ENCODE data around the gene SH3BP5L.
"Not testable (repeated sequence)": the region's sequence is repeated elsewhere in the genome, so short reads cannot be mapped to it uniquely, and the experiment has no call there.

GRCh38 chr1:248830718-248831017, 5.0 kb upstream of the SH3BP5L start:
- not testable (repeated sequence) for TF ChIP-seq POLR2AphosphoS5 (IDR thresholded peaks at IDR 0.05)
- TF ChIP-seq, protein P1, sequence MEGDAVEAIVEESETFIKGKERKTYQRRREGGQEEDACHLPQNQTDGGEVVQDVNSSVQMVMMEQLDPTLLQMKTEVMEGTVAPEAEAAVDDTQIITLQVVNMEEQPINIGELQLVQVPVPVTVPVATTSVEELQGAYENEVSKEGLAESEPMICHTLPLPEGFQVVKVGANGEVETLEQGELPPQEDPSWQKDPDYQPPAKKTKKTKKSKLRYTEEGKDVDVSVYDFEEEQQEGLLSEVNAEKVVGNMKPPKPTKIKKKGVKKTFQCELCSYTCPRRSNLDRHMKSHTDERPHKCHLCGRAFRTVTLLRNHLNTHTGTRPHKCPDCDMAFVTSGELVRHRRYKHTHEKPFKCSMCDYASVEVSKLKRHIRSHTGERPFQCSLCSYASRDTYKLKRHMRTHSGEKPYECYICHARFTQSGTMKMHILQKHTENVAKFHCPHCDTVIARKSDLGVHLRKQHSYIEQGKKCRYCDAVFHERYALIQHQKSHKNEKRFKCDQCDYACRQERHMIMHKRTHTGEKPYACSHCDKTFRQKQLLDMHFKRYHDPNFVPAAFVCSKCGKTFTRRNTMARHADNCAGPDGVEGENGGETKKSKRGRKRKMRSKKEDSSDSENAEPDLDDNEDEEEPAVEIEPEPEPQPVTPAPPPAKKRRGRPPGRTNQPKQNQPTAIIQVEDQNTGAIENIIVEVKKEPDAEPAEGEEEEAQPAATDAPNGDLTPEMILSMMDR (IDR thresholded peaks at IDR 0.05) = not testable (repeated sequence)

Measured in prostate gland (tissue), 2 donors.